HUES48 (cell line): ENCODE results near the gene NFIB.

Source experiments
- H3K27ac ChIP-seq: one replicate; pipeline ENCODE4 v1.7.0; 2013; ENCODE audit warnings: low read depth, low read length, inconsistent platforms
- H3K27me3 ChIP-seq: 2 replicates; pipeline ENCODE4 v1.6.1; 2013; ENCODE audit warnings: mild to moderate bottlenecking, low read length; ENCODE audit not compliant: control insufficient read depth, insufficient read depth
- H3K36me3 ChIP-seq: 2 replicates; pipeline ENCODE4 v1.6.1; 2013; ENCODE audit warnings: low read length; ENCODE audit not compliant: control insufficient read depth, insufficient read depth
- H3K4me1 ChIP-seq: 2 replicates; pipeline ENCODE4 v1.6.1; 2013; ENCODE audit warnings: mild to moderate bottlenecking, low read length; ENCODE audit not compliant: control insufficient read depth, insufficient read depth
- H3K4me3 ChIP-seq: 2 replicates; pipeline ENCODE4 v1.5.1; 2013; ENCODE audit warnings: mild to moderate bottlenecking, low read depth, low read length
- H3K9ac ChIP-seq: 2 replicates; pipeline ENCODE4 v1.6.1; 2013; ENCODE audit warnings: mild to moderate bottlenecking, low read depth, low read length, moderate library complexity
- H3K9me3 ChIP-seq: 2 replicates; pipeline ENCODE4 v1.6.1; 2013; ENCODE audit warnings: low read length; ENCODE audit not compliant: control insufficient read depth, insufficient read depth

The NFIB gene

GRCh38 chr9:14313951-14314423 lies at the start of gene NFIB:
Gene NFIB, minus strand, starts transcription at chr9:14314141. Its CDS starts 630 bp downstream, at chr9:14313511.
- H3K4me3 ChIP-seq, result peak within 1 kb of the TSS; percentile 84
- H3K27ac ChIP-seq, result peak within 1 kb of the TSS; percentile 90
- H3K36me3 ChIP-seq, result no peaks in the 10 kb centered on the region
- H3K4me1 ChIP-seq, result peaks cover 44% of the 10 kb centered on the region
- H3K9me3 ChIP-seq, result no peaks in the 10 kb centered on the region
- H3K9ac ChIP-seq, result peak within 1 kb of the TSS; percentile 70
- peaks cover 51% of the 10 kb centered on the region for H3K27me3 ChIP-seq

GRCh38 chr9:14362175-14362574 lies 48.2 kb upstream of the NFIB start:
- H3K4me1 ChIP-seq, result peaks cover 14% of the 10 kb centered on the region
- H3K9me3 ChIP-seq, result no peaks in the 10 kb centered on the region
- H3K27ac ChIP-seq, result peak overlapping the region; percentile 80
- H3K9ac ChIP-seq, result no peak overlapping the region
- no peak overlapping the region for H3K4me3 ChIP-seq
- H3K27me3 ChIP-seq, result no peaks in the 10 kb centered on the region
- no peaks in the 10 kb centered on the region for H3K36me3 ChIP-seq

- H3K9ac ChIP-seq, result no peak overlapping the region
- H3K4me3 ChIP-seq, result no peak overlapping the region
- no peaks in the 10 kb centered on the region for H3K9me3 ChIP-seq
- H3K4me1 ChIP-seq, result peaks cover 21% of the 10 kb centered on the region
- H3K36me3 ChIP-seq, result no peaks in the 10 kb centered on the region
- H3K27me3 ChIP-seq, result no peaks in the 10 kb centered on the region
- H3K27ac ChIP-seq, result peak overlapping the region; percentile 80
Measured at GRCh38 chr9:14361074-14361473, 47.1 kb upstream of the NFIB start.

- H3K4me1 ChIP-seq, result peaks cover 29% of the 10 kb centered on the region
Measured at GRCh38 chr9:14358523-14358922, 44.6 kb upstream of the NFIB start.

GRCh38 chr9:14356351-14357265 lies 42.7 kb upstream of the NFIB start:
- no peak overlapping the region for H3K4me3 ChIP-seq
- H3K36me3 ChIP-seq, result no peaks in the 10 kb centered on the region
- H3K27me3 ChIP-seq, result peaks cover 35% of the 10 kb centered on the region
- no peak overlapping the region for H3K9ac ChIP-seq
- peaks cover 29% of the 10 kb centered on the region for H3K4me1 ChIP-seq
- H3K9me3 ChIP-seq, result no peaks in the 10 kb centered on the region
- H3K27ac ChIP-seq, result no peak overlapping the region

More at GRCh38 chr9:14358523-14358922, 44.6 kb upstream of the NFIB start:
- no peak overlapping the region for H3K27ac ChIP-seq
- no peak overlapping the region for H3K4me3 ChIP-seq
- peaks cover 17% of the 10 kb centered on the region for H3K27me3 ChIP-seq
- H3K36me3 ChIP-seq, result no peaks in the 10 kb centered on the region
- no peaks in the 10 kb centered on the region for H3K9me3 ChIP-seq
- no peak overlapping the region for H3K9ac ChIP-seq

GRCh38 chr9:14354201-14354600 lies 40.3 kb upstream of the NFIB start:
- Histone ChIP-seq H3K4me3 (no peak overlapping the region), H3K9ac (no peak overlapping the region)

GRCh38 chr9:14353222-14354056 lies 39.5 kb upstream of the NFIB start:
- H3K4me3 ChIP-seq, result no peak overlapping the region
- H3K27ac ChIP-seq, result no peak overlapping the region
- H3K4me1 ChIP-seq, result peaks cover 43% of the 10 kb centered on the region
- H3K36me3 ChIP-seq, result no peaks in the 10 kb centered on the region
- H3K9ac ChIP-seq, result no peak overlapping the region
- no peaks in the 10 kb centered on the region for H3K9me3 ChIP-seq
- peaks cover 67% of the 10 kb centered on the region for H3K27me3 ChIP-seq

More at GRCh38 chr9:14354201-14354600, 40.3 kb upstream of the NFIB start:
- peaks cover 36% of the 10 kb centered on the region for H3K4me1 ChIP-seq
- no peaks in the 10 kb centered on the region for H3K36me3 ChIP-seq
- H3K9me3 ChIP-seq, result no peaks in the 10 kb centered on the region
- H3K27ac ChIP-seq, result no peak overlapping the region
- H3K27me3 ChIP-seq, result peaks cover 59% of the 10 kb centered on the region

- H3K4me1 ChIP-seq, result peaks cover 46% of the 10 kb centered on the region
Measured at GRCh38 chr9:14352503-14352902, 38.6 kb upstream of the NFIB start.

GRCh38 chr9:14351221-14351836 lies 37.4 kb upstream of the NFIB start:
- H3K9ac ChIP-seq, result no peak overlapping the region
- peaks cover 88% of the 10 kb centered on the region for H3K27me3 ChIP-seq
- H3K27ac ChIP-seq, result no peak overlapping the region
- no peaks in the 10 kb centered on the region for H3K36me3 ChIP-seq
- no peaks in the 10 kb centered on the region for H3K9me3 ChIP-seq
- H3K4me3 ChIP-seq, result no peak overlapping the region
- H3K4me1 ChIP-seq, result peaks cover 45% of the 10 kb centered on the region

More at GRCh38 chr9:14352503-14352902, 38.6 kb upstream of the NFIB start:
- Histone ChIP-seq H3K9ac (no peak overlapping the region), H3K9me3 (no peaks in the 10 kb centered on the region), H3K4me3 (no peak overlapping the region), H3K36me3 (no peaks in the 10 kb centered on the region), H3K27ac (no peak overlapping the region), H3K27me3 (peaks cover 76% of the 10 kb centered on the region)

- peaks cover 94% of the 10 kb centered on the region for H3K27me3 ChIP-seq
- no peaks in the 10 kb centered on the region for H3K36me3 ChIP-seq
- no peak overlapping the region for H3K27ac ChIP-seq
Measured at GRCh38 chr9:14350754-14351153, 36.8 kb upstream of the NFIB start.

More at GRCh38 chr9:14350754-14351153, 36.8 kb upstream of the NFIB start:
- Histone ChIP-seq H3K4me3 (no peak overlapping the region), H3K9ac (no peak overlapping the region), H3K9me3 (no peaks in the 10 kb centered on the region), H3K4me1 (peaks cover 39% of the 10 kb centered on the region)
